ENCODE results near the gene CCR2. TPM values are rescaled to one million over a fixed set of nuclear protein-coding genes. Genes with fewer than 3 reads are reported as not detected.
"Not testable (repeated sequence)": the region's sequence is repeated elsewhere in the genome, so short reads cannot be mapped to it uniquely, and the experiment has no call there.

Gene CCR2
- total RNA-seq, 4 donors from 2014 or later, result 1.3 to 5.4 (median 4.1) TPM

DNA sequence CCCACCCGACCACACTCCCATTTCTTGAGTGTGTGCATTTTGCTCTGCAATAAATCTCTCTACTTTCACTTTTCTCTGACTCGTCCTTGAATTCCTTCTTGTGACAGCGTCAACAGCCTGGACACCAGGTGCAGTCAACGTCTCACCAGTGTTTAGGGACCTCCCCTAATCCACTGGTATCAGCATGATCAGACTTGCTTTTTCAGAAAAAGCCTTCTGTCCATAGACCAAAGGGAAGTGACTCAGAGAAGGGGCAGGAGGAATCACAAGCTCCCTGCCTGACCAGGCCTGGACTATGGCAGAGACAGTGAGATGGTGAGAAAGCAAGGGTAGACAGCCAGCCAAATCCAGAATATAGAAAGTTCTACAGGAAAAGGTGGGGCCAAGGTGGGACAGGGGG lies 32.3 kb downstream of the CCR2 start:
- ATAC-seq (ENCODE audit: low FRiP score) (peak; percentile 64), DNase-seq (ENCODE audit: low spot score) (no peak)
- no peak for TF ChIP-seq CTCF (IDR thresholded peaks at IDR 0.05)

DNA sequence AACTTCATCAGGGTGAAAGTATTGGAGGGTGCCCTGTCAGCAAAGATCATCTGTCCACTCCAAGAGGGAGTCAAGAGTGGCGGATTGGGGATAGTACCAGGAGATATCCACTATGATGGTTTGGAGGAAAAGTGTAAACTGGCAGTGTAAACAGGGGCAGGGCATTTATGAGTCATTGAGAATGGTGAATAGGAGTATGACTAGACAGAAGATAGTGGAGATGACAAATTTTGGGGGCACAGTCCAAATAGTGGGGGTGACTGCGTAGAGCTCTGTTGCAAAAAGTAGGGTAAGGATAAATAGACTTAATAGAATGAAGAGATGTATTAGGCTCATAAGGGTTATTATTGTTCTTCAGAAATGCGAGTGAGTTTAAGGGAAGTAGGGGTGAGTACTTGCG lies 34.9 kb downstream of the CCR2 start:
- not testable (repeated sequence) for ATAC-seq (ENCODE audit: low FRiP score)

DNA sequence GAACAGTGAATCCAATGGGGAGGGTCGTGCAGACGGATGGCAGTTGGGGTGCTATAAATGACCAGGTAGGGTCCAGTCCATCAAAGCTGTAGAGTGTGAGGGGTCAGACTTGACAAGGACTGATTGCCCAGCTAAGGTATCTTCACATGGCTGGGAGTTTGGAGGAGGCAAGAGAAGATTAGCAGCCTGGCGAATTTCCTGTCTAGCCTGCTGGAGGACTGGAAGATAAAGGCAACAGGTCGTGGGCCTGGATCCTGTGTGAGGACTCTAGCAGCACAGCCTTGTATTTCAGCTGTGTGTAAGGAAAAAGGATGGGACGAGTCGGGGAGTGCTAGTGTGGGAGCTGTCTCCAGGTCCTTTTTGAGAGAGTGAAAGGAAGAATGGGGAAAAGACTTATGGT lies 35.4 kb downstream of the CCR2 start:
- DNase-seq (ENCODE audit: low spot score) (no peak), ATAC-seq (ENCODE audit: low FRiP score) (no peak)
- no peak for TF ChIP-seq CTCF (IDR thresholded peaks at IDR 0.05)

More for the DNA sequence above, 34.9 kb downstream of the CCR2 start:
- DNase-seq (ENCODE audit: low spot score), result not testable (repeated sequence)

- ATAC-seq (ENCODE audit: low FRiP score); DNase-seq (ENCODE audit: low spot score): not testable (repeated sequence)
Measured at GRCh38 chr3:46391526-46391925, 37.6 kb downstream of the CCR2 start.

- DNase-seq (ENCODE audit: low spot score) (no peak), ATAC-seq (ENCODE audit: low FRiP score) (no peak)
- no peak for TF ChIP-seq CTCF (IDR thresholded peaks at IDR 0.05)
Measured at GRCh38 chr3:46393011-46393410, 39.1 kb downstream of the CCR2 start.

DNA sequence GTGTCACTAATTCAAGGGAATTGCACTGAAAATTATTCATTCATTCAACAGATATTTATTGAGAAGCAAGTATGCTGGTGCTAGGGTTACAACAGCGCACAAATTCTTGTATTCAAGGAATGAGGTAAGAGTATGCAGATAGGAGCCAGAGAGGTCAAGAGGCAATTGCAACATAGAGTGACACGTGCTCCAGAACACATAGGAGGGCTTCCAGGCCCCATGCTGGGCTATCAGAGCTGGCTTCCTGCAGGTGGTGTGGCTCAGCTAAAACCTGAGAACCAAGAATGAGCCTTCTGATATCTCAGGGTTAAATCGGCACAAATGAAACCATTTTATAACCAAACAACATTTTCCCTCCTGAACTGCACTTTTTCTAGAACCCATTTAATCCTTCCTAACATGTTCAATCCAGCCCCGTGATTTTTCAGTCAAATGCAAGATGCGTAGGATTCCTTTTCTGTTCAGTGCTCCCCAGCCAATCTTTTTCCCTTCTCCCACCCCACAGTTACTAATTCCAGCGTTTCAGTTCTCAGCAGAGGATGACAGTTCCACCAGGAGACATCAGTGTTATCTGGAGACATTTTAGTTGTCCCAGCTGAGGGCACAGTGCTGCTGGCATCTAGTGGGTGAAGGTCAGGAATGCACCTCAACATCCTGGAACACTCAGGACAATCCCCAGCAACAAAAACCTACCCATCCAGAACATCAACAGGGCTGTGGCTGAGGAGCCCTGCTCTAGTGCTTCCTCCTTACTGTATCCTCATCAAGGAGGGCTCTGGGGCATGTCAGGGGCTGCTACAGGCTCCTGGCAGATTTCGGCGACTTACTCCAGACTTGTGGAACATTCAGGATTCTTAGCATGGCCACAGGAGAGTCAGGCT lies 39.9 kb downstream of the CCR2 start:
- ATAC-seq (ENCODE audit: low FRiP score), result peak; percentile 55
- TF ChIP-seq CTCF (IDR thresholded peaks at IDR 0.05), result no peak
- DNase-seq (ENCODE audit: low spot score), result no peak

- ATAC-seq (ENCODE audit: low FRiP score), result peak; percentile 83
Measured at GRCh38 chr3:46395210-46395661, 41.3 kb downstream of the CCR2 start.

More at GRCh38 chr3:46395210-46395661, 41.3 kb downstream of the CCR2 start:
- no peak for TF ChIP-seq CTCF (IDR thresholded peaks at IDR 0.05)
- DNase-seq (ENCODE audit: low spot score), result no peak

All from omental fat pad (tissue), 4 donors.